ENCODE results near the gene WDR76. TPM values are rescaled to one million over a fixed set of nuclear protein-coding genes. Genes with fewer than 3 reads are reported as not detected.
"Not testable (repeated sequence)": the region's sequence is repeated elsewhere in the genome, so short reads cannot be mapped to it uniquely, and the experiment has no call there.

Gene WDR76
- total RNA-seq, 4 donors from 2014 or later = 2.7 to 21.5 (median 4.1) TPM

DNA sequence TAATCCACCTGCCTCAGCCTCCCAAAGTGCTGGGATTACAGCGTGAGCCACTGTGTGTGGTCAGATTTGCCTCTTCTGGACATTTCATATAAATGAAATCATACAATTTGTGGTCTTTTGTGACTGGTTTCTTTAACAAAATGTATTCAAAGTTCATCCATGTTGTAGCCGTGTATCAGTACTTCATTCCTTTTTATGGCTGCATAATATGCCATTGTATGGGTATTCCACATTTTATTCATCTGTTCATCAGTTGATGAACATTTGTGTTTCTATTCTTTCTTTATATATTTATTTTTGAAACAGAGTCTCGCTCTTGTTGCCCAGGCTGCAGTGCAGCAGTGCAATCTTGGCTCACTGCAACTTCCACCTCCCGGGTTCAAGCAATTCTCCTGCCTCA, 25.8 kb downstream of the WDR76 start:
- H3K4me3 ChIP-seq = no peak overlapping the region
- DNase-seq = no peak
- H3K36me3 ChIP-seq = peaks cover 0 to 11% (median 0%) of the 10 kb centered on the region in 3 donors
- TF ChIP-seq, protein P1, sequence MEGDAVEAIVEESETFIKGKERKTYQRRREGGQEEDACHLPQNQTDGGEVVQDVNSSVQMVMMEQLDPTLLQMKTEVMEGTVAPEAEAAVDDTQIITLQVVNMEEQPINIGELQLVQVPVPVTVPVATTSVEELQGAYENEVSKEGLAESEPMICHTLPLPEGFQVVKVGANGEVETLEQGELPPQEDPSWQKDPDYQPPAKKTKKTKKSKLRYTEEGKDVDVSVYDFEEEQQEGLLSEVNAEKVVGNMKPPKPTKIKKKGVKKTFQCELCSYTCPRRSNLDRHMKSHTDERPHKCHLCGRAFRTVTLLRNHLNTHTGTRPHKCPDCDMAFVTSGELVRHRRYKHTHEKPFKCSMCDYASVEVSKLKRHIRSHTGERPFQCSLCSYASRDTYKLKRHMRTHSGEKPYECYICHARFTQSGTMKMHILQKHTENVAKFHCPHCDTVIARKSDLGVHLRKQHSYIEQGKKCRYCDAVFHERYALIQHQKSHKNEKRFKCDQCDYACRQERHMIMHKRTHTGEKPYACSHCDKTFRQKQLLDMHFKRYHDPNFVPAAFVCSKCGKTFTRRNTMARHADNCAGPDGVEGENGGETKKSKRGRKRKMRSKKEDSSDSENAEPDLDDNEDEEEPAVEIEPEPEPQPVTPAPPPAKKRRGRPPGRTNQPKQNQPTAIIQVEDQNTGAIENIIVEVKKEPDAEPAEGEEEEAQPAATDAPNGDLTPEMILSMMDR (IDR thresholded peaks at IDR 0.05) = no peak
- no peak for TF ChIP-seq POLR2A (IDR thresholded peaks at IDR 0.05)
- H3K4me1 ChIP-seq = no peaks in the 10 kb centered on the region
- H3K27ac ChIP-seq = no peak overlapping the region
- no peaks in the 10 kb centered on the region for H3K27me3 ChIP-seq
- no peaks in the 10 kb centered on the region for H3K9me3 ChIP-seq

DNA sequence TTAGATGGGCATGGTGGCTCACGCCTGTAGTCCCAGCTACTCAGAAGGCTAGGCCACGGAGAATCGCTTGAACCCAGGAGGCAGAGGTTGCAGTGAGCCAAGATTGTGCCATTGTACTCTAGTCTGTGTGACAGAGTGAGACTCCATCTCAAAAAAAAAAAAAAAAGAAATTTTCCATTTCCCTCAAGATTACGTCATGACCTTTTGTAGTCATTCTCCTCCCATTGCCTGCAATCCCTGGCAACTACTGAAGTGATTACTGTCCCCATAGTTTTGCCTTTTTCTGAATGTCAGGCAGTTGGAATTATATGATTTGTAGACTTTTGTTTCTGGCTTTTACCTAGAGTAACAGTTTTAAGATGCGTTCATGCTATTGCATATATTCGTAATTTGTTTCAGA, 28.0 kb downstream of the WDR76 start:
- Histone ChIP-seq H3K36me3 (peaks cover 0 to 23% (median 0%) of the 10 kb centered on the region in 3 donors), H3K4me3 (no peak overlapping the region), H3K27me3 (no peaks in the 10 kb centered on the region), H3K4me1 (no peaks in the 10 kb centered on the region), H3K27ac (no peak overlapping the region), H3K9me3 (no peaks in the 10 kb centered on the region)
- TF ChIP-seq, protein P1 (IDR thresholded peaks at IDR 0.05) = no peak
- no peak for TF ChIP-seq POLR2A (IDR thresholded peaks at IDR 0.05)
- DNase-seq = no peak

GRCh38 chr15:43859546-43859945, 32.7 kb downstream of the WDR76 start:
- Histone ChIP-seq H3K9me3 (no peaks in the 10 kb centered on the region), H3K4me3 (no peak overlapping the region), H3K27ac (no peak overlapping the region), H3K27me3 (no peaks in the 10 kb centered on the region), H3K36me3 (peaks cover 0 to 17% (median 0%) of the 10 kb centered on the region in 3 donors), H3K4me1 (no peaks in the 10 kb centered on the region)
- DNase-seq = no peak
- TF ChIP-seq POLR2A (IDR thresholded peaks at IDR 0.05) = no peak
- TF ChIP-seq, protein P1 (IDR thresholded peaks at IDR 0.05) = no peak

DNA sequence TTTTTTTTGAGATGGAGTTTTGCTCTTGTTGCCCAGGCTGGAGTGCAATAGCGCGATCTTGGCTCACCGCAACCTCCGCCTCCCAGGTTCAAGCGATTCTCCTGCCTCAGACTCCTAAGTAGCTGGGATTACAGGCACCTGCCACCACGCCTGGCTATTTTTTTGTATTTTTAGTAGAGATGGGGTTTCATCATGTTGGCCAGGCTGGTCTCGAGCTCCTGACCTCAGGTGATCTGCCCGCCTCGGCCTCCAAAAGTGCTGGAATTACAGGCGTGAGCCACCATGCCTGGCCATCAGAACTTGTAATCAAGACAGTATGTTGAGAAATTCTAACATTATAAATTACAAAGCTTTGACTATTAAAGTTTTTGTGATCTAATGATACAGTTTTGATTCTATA, 39.8 kb downstream of the WDR76 start:
- H3K9me3 ChIP-seq, H3K4me3 ChIP-seq, H3K27ac ChIP-seq, H3K4me1 ChIP-seq, H3K27me3 ChIP-seq, DNase-seq, H3K36me3 ChIP-seq: not testable (repeated sequence)

DNA sequence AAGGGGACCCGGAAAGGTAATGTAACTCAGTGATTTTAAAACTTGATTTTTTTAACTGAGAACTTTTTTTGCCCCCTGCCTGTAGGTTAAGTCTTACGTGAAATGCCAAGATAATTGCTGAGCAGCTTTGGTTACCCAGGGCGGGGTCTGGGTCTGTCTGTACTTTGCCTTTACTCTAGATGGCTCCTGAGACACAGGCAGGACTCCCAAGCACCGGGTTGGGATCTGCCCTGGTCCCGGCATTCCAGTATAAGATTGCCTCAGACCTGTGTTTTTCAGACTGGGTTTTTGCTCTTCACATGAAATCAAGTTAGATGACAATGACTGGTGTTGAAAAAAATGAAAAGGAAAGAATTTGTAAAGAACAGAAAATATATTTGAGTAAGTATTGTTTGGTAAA, 40.3 kb downstream of the WDR76 start:
- Histone ChIP-seq H3K4me3 (no peak overlapping the region), H3K27me3 (no peaks in the 10 kb centered on the region), H3K9me3 (no peaks in the 10 kb centered on the region), H3K27ac (no peak overlapping the region), H3K36me3 (peaks cover 0 to 5% (median 0%) of the 10 kb centered on the region in 3 donors), H3K4me1 (no peaks in the 10 kb centered on the region)
- DNase-seq = peak in 1 of 3 donors; percentile 49
- TF ChIP-seq, protein P1 (IDR thresholded peaks at IDR 0.05) = no peak

DNA sequence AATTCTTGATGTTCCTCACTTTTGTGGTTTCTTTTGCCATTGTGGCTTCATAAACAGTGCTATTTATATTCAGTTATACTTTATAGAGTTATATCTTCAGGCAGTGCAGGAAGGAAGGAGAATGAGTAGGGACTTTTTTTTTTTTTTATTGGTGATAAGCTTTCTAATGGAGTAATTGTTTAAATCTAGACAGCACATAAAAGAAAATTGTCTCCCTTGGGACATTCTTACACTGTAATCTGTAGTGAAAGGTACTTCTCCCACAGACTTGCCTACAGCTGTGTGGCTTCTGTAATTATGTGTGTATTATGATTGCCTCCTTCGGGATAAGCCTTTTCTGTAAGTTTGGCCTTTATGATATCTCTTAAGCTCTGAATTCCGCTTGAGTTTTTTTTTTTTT, 41.6 kb downstream of the WDR76 start:
- Histone ChIP-seq H3K4me3 (no peak overlapping the region), H3K36me3 (peaks cover 0 to 5% (median 0%) of the 10 kb centered on the region in 3 donors), H3K27me3 (no peaks in the 10 kb centered on the region), H3K27ac (no peak overlapping the region), H3K9me3 (no peaks in the 10 kb centered on the region), H3K4me1 (no peaks in the 10 kb centered on the region)
- DNase-seq = no peak
- TF ChIP-seq POLR2A (IDR thresholded peaks at IDR 0.05) = no peak
- TF ChIP-seq, protein P1 (IDR thresholded peaks at IDR 0.05) = no peak

Measured in Peyer's patch (tissue), 4 donors.